ENCODE data around the gene PDCD2L. TPM values are rescaled to one million over a fixed set of nuclear protein-coding genes. Genes with fewer than 3 reads are reported as not detected.

Gene PDCD2L
- total RNA-seq, 1 experiment from 2014 or later: 27.1 TPM

- no peak for TF ChIP-seq CTCF (conservative IDR thresholded peaks at IDR 0.05; ENCODE audit: low read depth, low read length)
- no peak for TF ChIP-seq EZH2 (IDR thresholded peaks at IDR 0.05; ENCODE audit: borderline replicate concordance, low read depth, low read length, poor library complexity, severe bottlenecking)
- POLR2A ChIA-PET (ENCODE audit: low non-redundant PET): interaction anchor here (0.7 kb wide), 1 partner anchor 29 kb away, joined by 3 read pairs; no protein-coding TSS in a partner anchor
- H3K36me3 ChIP-seq (ENCODE audit: insufficient read depth, low read length, poor library complexity, severe bottlenecking): peaks cover 65% of the 10 kb centered on the region
These were observed 28.6 kb downstream of the PDCD2L start for GRCh38 chr19:34432797-34433196.

GRCh38 chr19:34436716-34437115 lies 32.5 kb downstream of the PDCD2L start:
- Histone ChIP-seq H3K27ac (ENCODE audit: low read depth, low read length, poor library complexity, severe bottlenecking) (no peak overlapping the region), H3K36me3 (ENCODE audit: insufficient read depth, low read length, poor library complexity, severe bottlenecking) (peaks cover 93% of the 10 kb centered on the region), H3K27me3 (replicated peaks; ENCODE audit: insufficient read depth, low read depth, low read length, poor library complexity) (no peaks in the 10 kb centered on the region), H3K9me3 (ENCODE audit: low read depth, low read length, poor library complexity, severe bottlenecking) (no peaks in the 10 kb centered on the region), H3K4me1 (ENCODE audit: insufficient read depth, low read length, poor library complexity, severe bottlenecking) (no peaks in the 10 kb centered on the region), H3K4me3 (ENCODE audit: low read depth, low read length, poor library complexity, severe bottlenecking) (no peak overlapping the region)
- POLR2A ChIA-PET (ENCODE audit: low non-redundant PET): no interaction called here
- DNase-seq (ENCODE audit: low spot score): no peak
- TF ChIP-seq CTCF (conservative IDR thresholded peaks at IDR 0.05; ENCODE audit: low read depth, low read length): no peak
- TF ChIP-seq EZH2 (IDR thresholded peaks at IDR 0.05; ENCODE audit: borderline replicate concordance, low read depth, low read length, poor library complexity, severe bottlenecking): no peak
- intact Hi-C loops (cut with micrococcal nuclease; ENCODE audit: unreplicated experiment): no loop called here
- CTCF ChIA-PET: no interaction called here
- BruUV-seq (replicated peaks): no TSS peak

More at GRCh38 chr19:34432797-34433196, 28.6 kb downstream of the PDCD2L start:
- CTCF ChIA-PET: no interaction called here
- intact Hi-C loops (cut with micrococcal nuclease; ENCODE audit: unreplicated experiment): no loop called here
- DNase-seq (ENCODE audit: low spot score): no peak
- no peak overlapping the region for H3K27ac ChIP-seq (ENCODE audit: low read depth, low read length, poor library complexity, severe bottlenecking)
- no peak overlapping the region for H3K4me3 ChIP-seq (ENCODE audit: low read depth, low read length, poor library complexity, severe bottlenecking)
- no peaks in the 10 kb centered on the region for H3K9me3 ChIP-seq (ENCODE audit: low read depth, low read length, poor library complexity, severe bottlenecking)
- H3K4me1 ChIP-seq (ENCODE audit: insufficient read depth, low read length, poor library complexity, severe bottlenecking): peaks cover 15% of the 10 kb centered on the region
- no TSS peak for BruUV-seq (replicated peaks)
- H3K27me3 ChIP-seq (replicated peaks; ENCODE audit: insufficient read depth, low read depth, low read length, poor library complexity): no peaks in the 10 kb centered on the region

GRCh38 chr19:34448191-34448590 lies 44.0 kb downstream of the PDCD2L start:
- ChIA-PET CTCF (interaction anchor here (0.7 kb wide), 1 partner anchor 653 kb away, joined by 9 read pairs; no protein-coding TSS in a partner anchor), POLR2A (ENCODE audit: low non-redundant PET) (no interaction called here)
- Histone ChIP-seq H3K4me1 (ENCODE audit: insufficient read depth, low read length, poor library complexity, severe bottlenecking) (no peaks in the 10 kb centered on the region), H3K4me3 (ENCODE audit: low read depth, low read length, poor library complexity, severe bottlenecking) (no peak overlapping the region), H3K27ac (ENCODE audit: low read depth, low read length, poor library complexity, severe bottlenecking) (no peak overlapping the region), H3K27me3 (replicated peaks; ENCODE audit: insufficient read depth, low read depth, low read length, poor library complexity) (no peaks in the 10 kb centered on the region), H3K36me3 (ENCODE audit: insufficient read depth, low read length, poor library complexity, severe bottlenecking) (peaks cover 93% of the 10 kb centered on the region), H3K9me3 (ENCODE audit: low read depth, low read length, poor library complexity, severe bottlenecking) (no peaks in the 10 kb centered on the region)
- no peak for DNase-seq (ENCODE audit: low spot score)
- intact Hi-C loops (cut with micrococcal nuclease; ENCODE audit: unreplicated experiment): no loop called here
- BruUV-seq (replicated peaks): no TSS peak
- TF ChIP-seq EZH2 (IDR thresholded peaks at IDR 0.05; ENCODE audit: borderline replicate concordance, low read depth, low read length, poor library complexity, severe bottlenecking) (no peak), CTCF (conservative IDR thresholded peaks at IDR 0.05; ENCODE audit: low read depth, low read length) (no peak)
